Globus pallidus (tissue), 1 donor: ENCODE data around the gene ASPHD2.
A peak's percentile ranks its signal among the peaks of the same experiment; 100 is the strongest.

ENCODE experiments used
- DNase-seq: peaks from one replicate; pipeline ENCODE4 v3.0.0-alpha.2; 2015; ENCODE audit warnings: low spot score

Gene ASPHD2

DNA sequence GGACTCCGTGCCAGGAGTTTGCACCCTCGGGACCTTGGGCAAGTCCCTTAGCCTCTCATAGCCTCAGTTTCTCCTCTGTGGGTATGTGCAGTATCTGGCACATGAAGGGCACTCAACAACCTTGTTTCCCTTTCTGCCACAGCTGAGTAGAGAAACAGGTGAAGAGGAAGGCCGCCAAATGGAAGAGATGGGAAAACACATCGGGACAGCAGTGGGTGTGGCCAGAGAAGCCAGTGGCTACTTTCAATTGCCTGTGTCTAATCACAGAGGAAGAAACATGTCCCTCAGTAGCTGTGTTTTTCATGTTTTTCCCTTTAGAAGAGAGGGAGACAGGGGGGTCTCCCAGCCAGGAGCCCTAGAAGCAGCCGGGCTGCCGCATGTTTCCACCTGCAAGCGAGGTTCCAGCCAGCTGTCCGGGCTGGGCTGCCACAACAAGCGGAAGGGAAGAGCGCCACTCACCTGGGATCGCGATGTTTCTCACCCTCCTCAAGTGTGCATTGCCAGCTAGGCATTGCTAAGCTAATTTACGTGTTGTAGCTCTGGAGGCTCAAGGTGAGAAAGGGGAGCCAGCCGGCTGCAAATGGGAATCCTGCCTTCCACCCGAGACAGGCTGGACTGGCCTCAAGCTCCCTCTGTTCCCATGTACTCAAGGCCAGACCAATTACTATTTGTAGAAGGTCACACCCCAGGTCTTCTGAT, 16.7 kb downstream of the ASPHD2 start:
- no peak for DNase-seq

DNA sequence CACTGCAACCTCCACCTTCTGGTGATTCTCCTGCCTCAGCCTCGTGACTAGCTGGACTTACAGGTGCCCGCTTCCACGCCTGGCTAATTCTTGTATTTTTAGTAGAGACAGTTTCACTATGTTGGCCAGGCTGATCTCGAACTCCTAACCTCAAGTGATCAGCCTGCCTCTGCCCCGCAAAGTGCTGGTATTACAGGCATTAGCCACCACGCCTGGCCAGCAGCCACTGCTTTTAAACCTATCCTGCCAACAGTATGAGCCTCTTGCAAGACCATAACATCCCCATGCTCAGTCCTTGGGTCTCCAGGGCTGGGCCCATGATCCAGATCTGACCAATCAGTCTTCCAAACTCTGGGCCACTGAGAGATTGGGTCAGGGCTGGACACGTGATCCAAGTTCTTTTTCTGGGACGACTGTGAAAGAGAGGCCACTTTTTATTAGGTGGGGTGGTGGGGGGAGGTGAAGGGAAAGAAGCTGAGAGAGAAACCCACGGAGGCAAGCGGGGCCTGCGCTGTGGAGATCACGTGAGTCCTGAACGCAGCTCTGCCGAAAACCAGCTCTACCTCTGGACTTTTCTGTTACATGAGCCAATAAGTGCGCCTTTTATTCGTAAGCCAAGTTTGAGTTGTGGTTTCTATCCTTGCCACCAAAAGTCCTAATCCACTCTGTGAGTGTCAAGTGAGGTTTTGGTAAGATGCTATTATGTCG, 17.9 kb downstream of the ASPHD2 start:
- DNase-seq: no peak

DNA sequence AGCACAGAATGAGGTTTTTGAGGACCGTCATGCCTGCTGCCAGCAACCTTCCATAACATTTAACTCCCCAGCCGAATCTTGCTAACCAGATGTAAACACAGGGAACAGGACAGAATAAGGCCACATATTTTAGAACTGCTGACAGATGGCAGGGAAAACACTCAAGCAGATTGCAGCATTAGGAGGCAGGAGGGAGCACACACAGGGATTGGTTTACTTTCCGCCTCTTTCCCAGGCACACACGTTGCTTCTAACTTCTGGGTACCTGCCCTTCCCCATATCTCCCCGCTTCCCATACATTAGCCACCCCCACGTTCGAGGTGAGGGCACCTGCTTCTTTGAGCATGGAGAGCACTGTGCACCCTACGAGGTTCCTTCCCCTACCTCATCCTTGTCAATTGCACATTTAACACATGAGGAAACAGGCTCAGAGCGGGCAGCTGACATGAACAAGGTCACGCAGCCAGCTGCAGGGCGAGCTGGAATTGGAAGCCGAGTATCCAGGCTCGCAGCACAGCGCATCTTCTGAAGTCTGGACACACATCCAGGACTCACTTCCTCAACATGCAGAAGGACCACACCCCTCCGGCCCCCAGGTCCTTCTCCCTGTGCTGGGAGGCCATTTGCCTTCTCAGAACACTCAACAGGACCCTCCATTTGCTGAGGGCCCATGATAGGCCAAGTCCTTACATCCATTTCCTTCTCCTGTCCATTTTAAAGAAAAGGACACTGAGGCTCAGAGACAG, 18.7 kb downstream of the ASPHD2 start:
- no peak for DNase-seq

DNA sequence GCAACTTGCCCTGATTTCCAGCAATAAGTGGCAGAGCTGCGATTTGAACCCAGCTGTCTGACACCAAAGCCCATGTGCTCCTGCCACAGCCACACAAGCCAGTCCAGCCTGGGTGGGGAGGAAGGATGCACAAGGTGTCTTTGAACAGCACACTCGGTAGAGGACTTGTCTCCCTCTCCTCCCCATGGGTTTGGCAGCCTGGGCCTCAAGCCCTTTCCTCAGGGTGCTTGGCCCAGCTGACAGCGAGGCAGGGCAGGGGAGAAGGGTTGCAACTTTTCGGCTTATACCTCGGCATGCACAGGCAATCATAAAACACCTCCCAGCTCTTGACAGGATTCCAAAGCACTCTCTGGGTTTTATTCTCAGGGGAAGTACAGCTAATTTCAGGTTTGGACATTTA, 19.3 kb downstream of the ASPHD2 start:
- no peak for DNase-seq

DNA sequence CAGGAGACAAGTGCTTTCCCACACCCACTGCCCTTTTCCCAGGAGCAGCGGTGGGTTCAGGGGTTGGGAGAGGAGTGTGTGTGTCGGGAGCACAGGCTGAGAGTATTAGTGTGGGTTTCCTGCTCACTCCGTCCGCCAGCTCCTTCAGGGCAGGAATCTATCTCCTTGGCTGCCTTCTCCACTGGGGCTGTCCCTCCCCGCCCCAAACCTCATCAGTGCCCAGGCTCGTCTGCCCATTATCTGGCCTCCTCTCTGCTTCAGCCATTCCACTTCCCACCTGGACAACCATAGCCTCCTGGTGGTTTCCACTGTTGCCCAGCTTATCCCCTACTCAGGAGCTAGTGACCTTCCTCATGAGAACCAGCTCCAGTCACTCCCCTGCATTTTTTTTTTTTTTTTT, 19.9 kb downstream of the ASPHD2 start:
- no peak for DNase-seq

DNA sequence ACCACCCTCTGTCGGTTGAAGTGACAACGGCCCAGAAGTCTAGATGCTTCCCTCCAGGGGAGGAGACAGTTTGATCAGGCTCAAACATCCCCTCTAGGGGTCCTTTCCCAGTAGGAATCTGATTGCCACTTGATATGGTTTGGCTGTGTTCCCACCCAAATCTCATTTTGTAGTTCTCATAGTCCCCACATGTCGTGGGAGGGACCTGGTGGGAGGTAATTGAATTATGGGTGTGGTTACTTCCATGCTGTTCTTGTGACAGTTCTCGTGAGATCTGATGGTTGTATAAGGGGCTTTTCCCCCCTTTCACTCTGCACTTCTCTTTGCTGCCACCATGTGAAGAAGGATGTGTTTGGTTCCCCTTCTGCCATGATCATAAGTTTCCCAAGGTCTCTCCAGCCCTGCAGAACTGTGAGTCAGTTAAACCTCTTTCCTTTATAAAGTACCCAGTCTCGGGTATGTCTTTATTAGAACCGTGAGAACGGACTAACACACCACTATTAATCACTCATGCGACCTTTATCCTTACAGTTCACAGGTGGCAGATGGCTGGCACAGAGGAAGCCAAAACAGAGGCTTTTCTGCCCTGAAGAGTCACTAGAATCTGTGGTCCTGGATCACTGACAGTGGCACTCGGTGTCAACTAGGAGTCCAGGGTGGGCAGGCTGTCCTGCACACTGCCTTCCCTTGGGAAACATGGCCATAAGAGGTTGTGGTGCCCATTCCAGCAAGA, 21.6 kb downstream of the ASPHD2 start:
- no peak for DNase-seq

DNA sequence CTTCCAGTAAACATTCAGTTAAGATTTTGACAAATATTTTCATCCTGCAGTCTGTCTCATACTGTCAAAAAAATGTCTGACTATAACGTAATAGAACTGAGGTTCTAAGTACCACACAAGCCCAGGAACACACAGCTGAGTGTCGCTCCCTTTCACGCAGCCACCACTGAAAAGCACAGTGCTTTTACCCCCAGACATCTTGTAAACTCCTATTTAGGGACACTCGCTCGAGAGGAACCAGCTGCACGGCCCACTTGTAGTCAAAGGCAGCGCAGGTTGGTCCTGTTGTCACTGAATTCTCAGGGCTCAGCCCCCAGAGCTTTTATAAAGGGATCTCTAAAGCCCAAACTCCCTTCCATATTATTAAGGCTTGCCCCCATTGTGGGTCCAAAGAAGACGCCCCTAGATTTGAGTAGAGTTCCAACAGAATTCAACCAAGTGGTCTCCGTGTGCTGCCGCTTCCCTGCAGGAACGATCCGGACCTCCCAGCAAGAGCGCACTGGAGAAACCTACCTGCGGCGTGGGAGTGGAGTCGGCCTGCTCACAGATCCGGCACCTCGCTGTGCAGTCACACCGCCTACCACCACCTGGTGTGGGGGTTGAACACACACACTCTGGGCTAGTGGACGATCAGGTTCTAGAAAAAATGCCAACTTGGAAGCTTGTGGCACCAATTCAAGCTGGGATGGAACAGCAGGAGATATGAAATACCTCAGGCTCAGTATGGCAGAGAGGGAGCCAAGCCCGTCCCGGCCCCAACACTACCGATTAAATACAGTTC, 23.4 kb downstream of the ASPHD2 start:
- DNase-seq: no peak

DNA sequence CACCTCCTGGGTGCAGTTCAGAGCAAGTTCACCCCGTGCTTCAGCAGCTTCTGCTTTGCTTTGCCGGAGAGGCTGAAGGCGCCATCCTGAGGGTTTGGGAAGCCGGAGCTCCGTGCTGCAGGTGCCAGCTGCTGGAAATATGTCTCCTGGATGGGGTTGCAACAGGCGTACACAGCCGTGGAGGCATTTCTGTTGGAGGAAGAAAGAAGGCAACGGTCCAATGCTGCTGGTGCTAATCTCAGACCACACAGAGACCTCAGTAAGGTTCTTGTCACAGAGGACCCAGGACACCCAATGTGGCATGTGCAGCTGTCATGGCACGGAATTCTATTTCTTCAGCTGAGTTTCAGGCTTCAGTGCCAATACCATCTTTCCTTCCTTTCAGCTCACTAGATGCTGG, 24.2 kb downstream of the ASPHD2 start:
- DNase-seq: no peak

DNA sequence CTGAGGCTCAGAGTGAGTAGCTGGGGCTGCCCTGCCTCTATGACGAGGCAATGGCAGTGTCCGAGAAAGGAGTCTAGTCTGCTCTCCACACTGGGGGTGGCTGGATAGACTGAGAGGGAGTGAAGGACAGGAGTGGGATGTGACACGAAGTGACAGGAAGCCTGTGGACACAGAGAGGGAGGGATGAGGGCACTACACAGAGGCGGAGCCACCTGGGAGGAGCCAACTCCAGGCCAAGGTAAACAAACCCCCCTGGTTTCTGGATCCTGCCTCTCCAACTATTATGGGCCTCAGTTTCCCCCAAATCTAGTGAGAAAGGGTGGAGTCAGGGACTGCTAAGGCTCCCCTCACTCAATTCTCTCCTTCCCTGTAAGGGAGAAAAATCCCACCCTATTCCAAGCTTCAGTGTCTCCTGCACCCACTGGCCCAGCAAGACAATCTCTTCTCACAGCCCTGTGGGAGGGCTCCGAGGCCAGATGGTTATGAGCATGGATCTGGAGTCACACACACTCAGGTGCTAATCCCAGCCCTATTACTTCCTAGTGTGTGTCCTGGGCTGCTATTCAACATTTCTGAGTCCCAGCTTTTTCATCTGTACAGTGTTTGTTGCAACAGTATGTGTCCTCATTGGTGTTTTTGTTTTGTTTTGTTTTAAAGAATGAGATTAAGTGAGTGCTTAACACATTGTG, 24.9 kb downstream of the ASPHD2 start:
- DNase-seq: no peak

DNA sequence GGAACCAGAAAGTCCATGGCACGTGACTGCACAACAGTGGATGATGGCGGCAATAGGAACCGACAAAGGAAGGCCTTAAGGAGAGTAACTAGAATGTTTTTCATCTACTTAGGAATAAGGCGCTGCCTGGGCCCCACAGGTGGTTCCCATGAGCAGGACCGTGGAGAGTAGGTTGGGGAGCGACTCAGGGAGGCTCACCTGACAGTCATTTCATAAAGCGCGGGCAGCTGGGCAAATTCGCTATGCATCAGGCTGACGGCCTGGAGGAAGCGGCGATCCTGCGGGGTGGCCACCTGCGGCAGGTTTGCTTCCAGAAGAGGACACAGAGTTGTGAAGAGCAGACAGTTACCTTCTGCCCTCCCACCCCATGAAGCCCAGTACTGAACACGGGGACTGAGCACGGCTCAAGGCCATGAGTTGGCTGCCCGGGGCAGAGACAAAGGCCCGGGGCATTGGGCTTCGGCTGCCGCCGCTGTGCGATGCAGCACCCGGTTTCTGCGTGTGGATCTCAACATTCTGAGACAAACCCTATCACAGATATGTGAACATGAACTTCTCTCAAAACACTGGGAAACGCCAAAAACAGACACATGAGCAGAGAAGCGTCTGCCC, 28.7 kb downstream of the ASPHD2 start:
- DNase-seq: no peak

DNA sequence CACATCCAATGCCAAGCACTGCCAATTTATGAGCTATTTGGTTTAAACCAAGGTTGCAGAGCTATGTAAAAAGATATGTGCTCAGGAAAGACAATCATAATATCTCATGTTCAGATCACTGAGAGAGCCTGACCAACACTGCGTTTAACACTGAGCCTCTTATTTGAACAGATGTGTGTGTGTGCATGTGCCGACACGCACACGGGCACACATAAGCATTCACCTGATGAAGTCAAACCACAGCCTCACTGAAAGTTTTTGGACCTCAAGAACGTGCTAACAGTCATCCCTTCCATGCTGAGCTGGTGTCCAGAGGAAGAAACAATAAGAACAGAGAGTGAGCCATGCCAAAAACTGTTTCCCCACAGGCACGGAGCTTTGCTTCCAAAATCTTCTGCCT, 31.1 kb downstream of the ASPHD2 start:
- no peak for DNase-seq

DNA sequence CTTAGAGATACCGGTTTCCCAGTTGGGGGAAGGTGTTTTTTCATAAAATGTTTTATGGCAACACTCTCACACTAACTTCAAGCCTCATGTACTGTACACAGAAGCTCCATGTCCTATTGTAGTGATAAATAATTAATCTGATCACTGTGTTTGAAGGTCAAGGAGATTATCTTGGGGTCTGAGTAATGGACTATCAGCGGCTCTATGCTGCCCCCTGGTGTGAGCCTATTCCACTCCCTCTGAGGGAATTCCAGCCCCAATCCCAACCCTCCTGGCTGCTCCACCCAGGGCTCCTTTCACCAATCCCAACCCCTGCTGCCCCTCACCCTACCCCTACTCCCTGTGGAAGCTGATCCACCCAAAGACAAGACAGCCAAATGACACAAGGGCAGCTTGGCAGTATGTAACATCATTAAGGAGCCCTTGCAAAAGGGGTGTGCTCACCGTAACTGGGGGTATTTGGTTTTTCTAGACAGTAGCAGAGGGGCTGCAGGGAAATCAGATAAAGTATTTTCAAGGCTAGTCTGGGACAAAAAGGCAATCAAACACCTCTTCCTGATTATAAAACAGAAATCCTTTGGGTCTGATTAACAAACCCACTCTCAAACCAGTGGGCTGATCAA, 32.2 kb downstream of the ASPHD2 start:
- DNase-seq: peak; percentile 16

DNA sequence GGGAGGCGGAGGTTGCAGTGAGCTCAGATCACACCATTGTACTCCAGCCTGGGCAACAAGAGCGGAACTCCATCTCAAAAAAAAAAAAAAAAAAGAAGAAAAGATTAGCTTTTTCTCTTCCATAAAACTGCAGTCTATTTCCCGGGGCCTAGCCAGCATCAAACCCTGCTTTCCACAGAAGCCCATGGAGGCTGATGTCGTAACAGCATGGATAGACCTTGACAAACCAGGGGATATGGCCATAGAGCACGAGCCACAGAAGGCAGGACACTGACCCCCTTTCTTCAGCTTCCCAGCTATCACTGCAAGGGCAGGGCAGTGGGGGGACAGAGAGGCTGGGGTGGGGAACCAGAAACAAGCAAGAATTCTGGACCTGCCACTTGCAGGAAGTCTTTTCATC, 33.0 kb downstream of the ASPHD2 start:
- no peak for DNase-seq

DNA sequence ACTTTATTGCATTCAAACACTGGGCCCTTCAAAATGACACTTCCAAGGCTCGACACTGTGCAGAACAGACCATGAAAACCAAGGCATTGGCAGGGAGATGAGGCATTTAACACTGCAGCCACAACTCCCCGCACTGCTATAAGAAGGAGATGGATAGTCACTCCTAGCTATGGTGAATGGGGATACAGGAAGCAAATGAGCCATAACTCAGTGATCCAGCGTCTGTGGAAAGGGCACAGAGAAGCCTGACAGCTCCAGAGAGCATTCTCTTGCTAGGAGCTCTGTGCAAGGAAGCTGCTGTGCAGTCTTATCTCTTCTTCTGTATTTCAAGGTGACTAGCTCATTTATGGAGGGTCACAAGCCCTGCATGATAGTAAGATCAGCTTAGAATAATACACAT, 33.6 kb downstream of the ASPHD2 start:
- DNase-seq: no peak

DNA sequence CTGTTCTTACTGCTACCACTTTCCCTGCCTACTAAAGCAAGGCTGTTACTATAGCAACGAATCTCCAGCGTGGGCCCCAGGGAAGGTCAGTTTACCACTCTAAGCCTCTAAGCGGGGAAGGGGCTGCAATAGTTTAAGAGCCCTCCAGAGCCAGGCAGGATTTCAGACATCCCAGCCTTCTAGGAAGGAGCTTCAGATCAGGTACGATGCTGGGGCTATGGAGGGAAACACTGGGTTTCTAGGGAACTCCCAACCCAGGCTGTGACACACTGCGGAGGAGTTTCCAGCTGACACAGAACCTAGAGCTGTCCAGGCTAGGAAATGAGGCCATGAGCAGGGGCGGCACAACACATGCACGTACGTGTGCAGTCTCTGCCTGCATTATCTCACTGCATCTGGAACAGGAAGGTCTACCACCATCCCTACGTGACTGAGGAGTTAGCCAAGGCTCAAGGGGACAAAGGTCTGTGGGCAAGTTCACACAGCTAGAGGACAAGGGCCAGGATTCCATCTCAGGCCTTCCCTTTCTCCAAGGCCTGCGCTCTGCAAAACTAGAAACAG, 34.1 kb downstream of the ASPHD2 start:
- DNase-seq: no peak

DNA sequence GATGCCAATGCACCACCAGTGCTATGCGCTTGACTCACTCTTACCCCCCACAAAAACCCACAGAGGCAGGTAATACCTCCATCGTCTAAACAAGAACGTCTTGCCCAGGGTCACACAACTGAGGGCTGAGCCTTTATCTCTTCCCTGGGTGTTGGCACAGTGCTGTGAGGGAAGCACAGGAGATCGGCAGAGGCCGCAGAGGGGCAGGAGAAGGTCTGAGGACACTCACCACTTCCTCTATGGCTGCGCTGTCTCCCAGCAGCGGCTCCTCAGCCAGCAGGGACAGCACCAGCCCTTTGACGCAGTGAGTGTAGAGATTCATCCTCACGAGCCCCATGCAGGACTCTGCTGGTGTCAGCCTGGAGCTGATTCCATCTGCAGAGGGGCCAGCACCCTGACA, 34.6 kb downstream of the ASPHD2 start:
- DNase-seq: no peak

DNA sequence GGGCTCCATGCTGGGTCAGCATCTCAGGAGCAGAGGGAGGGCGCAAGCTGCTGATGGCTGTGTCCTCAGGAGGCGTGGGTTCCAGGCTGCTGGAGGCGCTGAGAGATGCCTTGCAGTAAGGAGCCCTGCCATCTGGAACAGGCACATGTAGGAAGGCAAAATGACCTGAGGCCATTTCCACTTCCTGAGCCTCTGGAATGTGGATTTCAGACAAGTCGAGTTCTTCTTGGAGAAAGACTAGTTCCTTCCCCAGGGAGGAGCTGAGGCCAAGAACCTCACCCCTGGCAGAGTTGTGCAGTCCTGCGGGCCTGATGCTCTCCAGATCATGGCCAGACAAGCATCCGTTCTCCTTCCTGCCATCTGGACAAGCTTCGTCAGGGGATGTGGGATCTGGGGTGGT, 35.3 kb downstream of the ASPHD2 start:
- DNase-seq: no peak

DNA sequence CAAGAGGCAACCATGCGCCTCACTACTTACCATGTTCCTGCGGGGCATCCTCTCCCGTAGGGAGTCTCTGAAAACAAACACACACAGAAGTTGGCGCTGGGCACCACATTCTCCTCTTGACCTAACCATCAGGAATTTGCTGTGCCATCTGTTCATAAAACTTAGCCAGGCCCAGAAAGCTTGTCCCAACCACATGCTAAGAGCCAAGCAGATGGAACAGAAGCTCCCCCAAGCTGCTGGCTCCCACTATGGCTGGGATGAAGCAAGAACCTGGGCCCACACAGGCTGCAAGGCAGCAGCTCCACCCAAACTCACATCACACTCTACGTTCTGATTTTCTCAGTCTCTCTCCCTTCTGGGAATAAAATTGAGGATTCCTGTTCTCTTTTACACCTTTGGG, 37.1 kb downstream of the ASPHD2 start:
- no peak for DNase-seq

DNA sequence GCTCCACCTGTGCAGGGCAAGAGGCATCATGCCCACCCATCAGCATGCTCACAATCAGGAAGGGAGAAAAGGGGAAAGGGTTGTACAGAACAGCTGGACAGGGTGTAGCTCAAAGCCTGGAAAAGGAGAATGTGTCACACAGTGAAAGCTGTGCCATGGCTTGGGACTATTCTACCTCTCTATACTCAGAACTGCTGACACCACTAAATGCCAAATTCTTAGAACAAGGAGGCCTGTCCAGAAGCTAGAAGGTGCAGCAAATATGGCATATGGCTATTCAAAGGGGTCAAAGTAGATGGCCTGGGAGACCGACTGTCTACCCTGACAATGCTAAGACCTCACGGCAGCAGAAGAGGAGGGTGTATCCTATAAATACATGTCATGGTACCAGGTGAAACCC, 41.7 kb downstream of the ASPHD2 start:
- no peak for DNase-seq

DNA sequence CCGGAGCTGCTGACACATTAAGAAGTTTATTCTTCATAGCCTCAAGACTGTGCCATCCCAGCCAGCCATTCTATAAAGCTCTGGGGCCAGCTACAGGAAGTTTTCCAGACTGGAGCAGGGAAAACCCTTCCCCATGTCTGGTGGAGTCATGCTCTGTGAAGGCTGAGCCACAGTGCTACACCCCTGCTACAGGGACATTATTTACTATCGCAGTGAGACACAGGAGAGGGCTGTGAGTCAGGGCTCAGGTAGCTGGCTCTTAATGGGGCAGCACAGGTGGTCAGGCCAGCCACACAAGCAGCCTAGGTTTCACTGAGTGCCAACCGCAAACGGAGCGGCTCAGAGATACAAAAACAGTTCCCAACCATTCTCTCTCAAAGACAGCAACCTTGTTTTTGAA, 42.5 kb downstream of the ASPHD2 start:
- no peak for DNase-seq
